H1 (cell line): ENCODE results near the gene RASGRF1. TPM values are rescaled to one million over a fixed set of nuclear protein-coding genes. Genes with fewer than 3 reads are reported as not detected.

Source experiments
- CTCF ChIA-PET: fragments of 300-600 bp; sonication (Branson Sonifier 250); formaldehyde crosslinking; loops from one replicate; lab custom pipeline; 2021; ENCODE audit not compliant: partially characterized antibody; lab: Charles Lee
- POLR2A ChIA-PET: fragments of 300-600 bp; sonication (Branson Sonifier 250); formaldehyde crosslinking; loops from one replicate; lab custom pipeline; 2021; ENCODE audit warnings: inconsistent platforms; ENCODE audit not compliant: partially characterized antibody; lab: Charles Lee
- DNase-seq, 2 experiments: peaks; one replicate each; pipeline versions ENCODE4 v3.0.0 to v3.0.0-alpha.2; 2010 to 2022; ENCODE audit warnings: low spot score in 2 of 2, low read depth in 1 of 2, mixed read lengths in 1 of 2
- FAIRE-seq: peaks from 2 replicates; lab custom pipeline; 2011; peaks lifted over from hg19 to GRCh38; lab: Jason Lieb, UNC
- H2AFZ ChIP-seq: 2 replicates; pipeline ENCODE4 v1.8.1; 2012; ENCODE audit warnings: low read length, inconsistent platforms
- H2AK5ac ChIP-seq: 2 replicates; pipeline ENCODE4 v1.6.1; 2013; ENCODE audit warnings: low read depth, low read length
- H2BK120ac ChIP-seq: replicated peaks from 2 replicates; pipeline ENCODE3; 2013; ENCODE audit warnings: low read depth, low read length, inconsistent platforms
- H2BK12ac ChIP-seq: 2 replicates; pipeline ENCODE4 v1.6.1; 2013; ENCODE audit warnings: low read depth, low read length
- H2BK15ac ChIP-seq: 2 replicates; pipeline ENCODE4 v1.6.1; 2013; ENCODE audit warnings: low read length
- H2BK20ac ChIP-seq: 2 replicates; pipeline ENCODE4 v1.6.1; 2013; ENCODE audit warnings: low read length
- H2BK5ac ChIP-seq: 2 replicates; pipeline ENCODE4 v1.6.1; 2013; ENCODE audit warnings: low read depth, low read length
- H3K14ac ChIP-seq: 2 replicates; pipeline ENCODE4 v1.6.1; 2013; ENCODE audit warnings: inconsistent platforms; ENCODE audit not compliant: insufficient read length
- H3K18ac ChIP-seq: 2 replicates; pipeline ENCODE4 v1.6.1; 2013; ENCODE audit warnings: low read length; ENCODE audit errors: extremely low read depth
- H3K23ac ChIP-seq: 2 replicates; pipeline ENCODE4 v1.6.1; 2013; ENCODE audit warnings: inconsistent platforms; ENCODE audit not compliant: insufficient read length
- H3K23me2 ChIP-seq: 2 replicates; pipeline ENCODE4 v1.6.1; 2013; ENCODE audit warnings: low read depth, low read length
- H3K27ac ChIP-seq: 2 replicates; pipeline ENCODE4 v1.6.1; 2011; ENCODE audit warnings: low read depth, low read length, inconsistent platforms
- H3K27me3 ChIP-seq, 4 experiments: replicated peaks in 1 of 4; 1 replicate in 1 of 4; 2 replicates in 3 of 4; pipeline versions ENCODE4 v1.6.1 to v1.8.1; 2011 to 2013; ENCODE audit warnings: low read length in 3 of 4, mild to moderate bottlenecking in 3 of 4, inconsistent platforms in 2 of 4, mixed read lengths in 2 of 4, moderate library complexity in 1 of 4; ENCODE audit not compliant: control insufficient read depth in 3 of 4, insufficient read depth in 3 of 4; ENCODE audit errors: extremely low read depth in 1 of 4
- H3K36me3 ChIP-seq, 4 experiments: 2 replicates each; pipeline versions ENCODE4 v1.6.1 to v1.8.1; 2011 to 2013; ENCODE audit warnings: mild to moderate bottlenecking in 4 of 4, low read length in 3 of 4, moderate library complexity in 2 of 4, control low read depth in 1 of 4, inconsistent platforms in 1 of 4; ENCODE audit not compliant: insufficient read depth in 4 of 4, control insufficient read depth in 2 of 4
- H3K4ac ChIP-seq: replicated peaks from 2 replicates; pipeline ENCODE3; 2013; ENCODE audit warnings: low read length, low read depth, mixed read lengths, inconsistent platforms; ENCODE audit not compliant: insufficient read length
- H3K4me1 ChIP-seq, 4 experiments: replicated peaks in 1 of 4; 1 replicate in 1 of 4; 2 replicates in 3 of 4; pipeline versions ENCODE4 v1.6.1 to v1.8.1; 2011 to 2013; ENCODE audit warnings: low read length in 3 of 4, inconsistent platforms in 2 of 4, mixed read lengths in 1 of 4; ENCODE audit not compliant: insufficient read depth in 4 of 4, control insufficient read depth in 3 of 4
- H3K4me2 ChIP-seq, 2 experiments: 2 replicates each; pipeline versions ENCODE4 v1.6.1 to v1.8.1; 2011 to 2013; ENCODE audit warnings: low read depth in 2 of 2, low read length in 2 of 2, control low read depth in 1 of 2, inconsistent platforms in 1 of 2, mild to moderate bottlenecking in 1 of 2; ENCODE audit not compliant: insufficient read depth in 1 of 2
- H3K4me3 ChIP-seq, 4 experiments: fragments of 200-600, 300-600 bp in 1 of 4; sonication (generic), shearing (Covaris generic), sonication (Bioruptor Twin) in 1 of 4; 2 replicates each; pipeline versions ENCODE4 v1.5.1 to v1.8.1; 2011 to 2016; ENCODE audit warnings: low read length in 4 of 4, low read depth in 3 of 4, control low read depth in 2 of 4, inconsistent platforms in 2 of 4, mild to moderate bottlenecking in 2 of 4, mixed read lengths in 1 of 4, moderate library complexity in 1 of 4; ENCODE audit not compliant: insufficient read depth in 2 of 4; ENCODE audit errors: extremely low read depth in 1 of 4
- H3K56ac ChIP-seq: replicated peaks from 2 replicates; pipeline ENCODE3; 2013; ENCODE audit warnings: low read depth, mild to moderate bottlenecking, mixed read lengths, low read length, inconsistent platforms; ENCODE audit not compliant: insufficient read length
- H3K79me1 ChIP-seq: 2 replicates; pipeline ENCODE4 v1.6.1; 2013; ENCODE audit warnings: low read depth, low read length, control low read depth
- H3K79me2 ChIP-seq, 2 experiments: 2 replicates each; pipeline versions ENCODE4 v1.6.1 to v1.8.1; 2012 to 2013; ENCODE audit warnings: low read length in 2 of 2, mild to moderate bottlenecking in 2 of 2, inconsistent platforms in 1 of 2; ENCODE audit not compliant: insufficient read depth in 2 of 2, control insufficient read depth in 1 of 2
- H3K9ac ChIP-seq, 4 experiments: replicated peaks in 1 of 4; 1 replicate in 1 of 4; 2 replicates in 3 of 4; pipeline versions ENCODE4 v1.6.1 to v1.8.1; 2011 to 2013; ENCODE audit warnings: low read depth in 3 of 4, low read length in 3 of 4, control low read depth in 2 of 4, mild to moderate bottlenecking in 2 of 4, moderate library complexity in 2 of 4, inconsistent platforms in 1 of 4; ENCODE audit errors: extremely low read depth in 1 of 4
- H3K9me3 ChIP-seq, 2 experiments: 2 replicates each; pipeline versions ENCODE4 v1.6.1 to v1.8.1; 2012 to 2013; ENCODE audit warnings: mild to moderate bottlenecking in 2 of 2, moderate library complexity in 2 of 2, control low read depth in 1 of 2, inconsistent platforms in 1 of 2, low read depth in 1 of 2, low read length in 1 of 2, mixed read lengths in 1 of 2; ENCODE audit not compliant: insufficient read depth in 2 of 2
- H4K20me1 ChIP-seq, 2 experiments: replicated peaks in 1 of 2; 2 replicates each; pipeline versions ENCODE3 to v1.8.1; 2011 to 2013; ENCODE audit warnings: inconsistent platforms in 2 of 2, low read length in 2 of 2, mild to moderate bottlenecking in 1 of 2; ENCODE audit not compliant: insufficient read depth in 2 of 2, control insufficient read depth in 1 of 2
- H4K5ac ChIP-seq: 2 replicates; pipeline ENCODE4 v1.6.1; 2013; ENCODE audit warnings: low read length, low read depth, mixed read lengths, inconsistent platforms; ENCODE audit not compliant: insufficient read length
- H4K8ac ChIP-seq: 2 replicates; pipeline ENCODE4 v1.8.0; 2013; ENCODE audit warnings: mild to moderate bottlenecking, moderate library complexity, low read length, inconsistent platforms; ENCODE audit not compliant: insufficient read depth; ENCODE audit errors: extremely low read depth
- H4K91ac ChIP-seq: replicated peaks from 2 replicates; pipeline ENCODE3; 2013; ENCODE audit warnings: low read length, mixed read lengths, inconsistent platforms; ENCODE audit not compliant: insufficient read length
- ATF2 ChIP-seq: IDR thresholded peaks from 2 replicates; pipeline ENCODE4 v1.6.1; 2012; ENCODE audit warnings: low read length, inconsistent platforms
- CBX8 ChIP-seq: fragments of 300-800, 300-1000 bp; sonication (generic); IDR thresholded peaks from 2 replicates; pipeline ENCODE4 v1.7.1; 2016; ENCODE audit warnings: low read depth, low read length, borderline replicate concordance
- EGR1 ChIP-seq: IDR thresholded peaks from 2 replicates; pipeline ENCODE4 v1.6.1; 2011; ENCODE audit warnings: low read depth, low read length, borderline replicate concordance
- GABPA ChIP-seq: IDR thresholded peaks from 2 replicates; pipeline ENCODE4 v1.6.1; 2011; ENCODE audit warnings: mild to moderate bottlenecking, low read length, moderate library complexity, borderline replicate concordance; ENCODE audit not compliant: insufficient read depth
- JUND ChIP-seq: IDR thresholded peaks from 2 replicates; pipeline ENCODE4 v1.6.1; 2011; ENCODE audit warnings: mild to moderate bottlenecking, improper control_type of control experiment, low read length
- MAFK ChIP-seq: IDR thresholded peaks from 2 replicates; pipeline ENCODE4 v1.6.1; 2012; ENCODE audit warnings: low read depth, mild to moderate bottlenecking, improper control_type of control experiment, low read length
- RNF2 ChIP-seq: fragments of 200-900, 300-1000 bp; sonication (generic); IDR thresholded peaks from 2 replicates; pipeline ENCODE4 v1.7.1; 2016; ENCODE audit warnings: borderline replicate concordance, low read depth, mild to moderate bottlenecking, antibody characterized with exemption, low read length; ENCODE audit not compliant: poor library complexity, severe bottlenecking; ENCODE audit errors: missing control alignments
- RXRA ChIP-seq: IDR thresholded peaks from 2 replicates; pipeline ENCODE4 v1.6.1; 2011; ENCODE audit warnings: low read depth, mild to moderate bottlenecking, low read length, moderate library complexity; ENCODE audit not compliant: insufficient read depth
- SAP30 ChIP-seq: fragments of 300-600 bp; sonication (generic); IDR thresholded peaks from 2 replicates; pipeline ENCODE4 v1.7.1; 2012; ENCODE audit warnings: low read length, moderate library complexity, mild to moderate bottlenecking, inconsistent platforms; ENCODE audit not compliant: insufficient read depth, insufficient replicate concordance
- SIX5 ChIP-seq: IDR thresholded peaks from 2 replicates; pipeline ENCODE4 v1.6.1; 2011; ENCODE audit warnings: mild to moderate bottlenecking, low read depth, low read length
- TBP ChIP-seq: IDR thresholded peaks from 2 replicates; pipeline ENCODE4 v1.6.1; 2011; ENCODE audit warnings: low read depth, low read length, improper control_type of control experiment
- ZNF274 ChIP-seq: IDR thresholded peaks from 2 replicates; pipeline ENCODE4 v1.7.0; 2012; ENCODE audit warnings: low read length, borderline replicate concordance; ENCODE audit errors: extremely low read depth
- WGBS, 2 experiments: shearing (Covaris generic) in 1 of 2; methylation state at CpG; one replicate each; pipeline versions ENCODE4 v1.1.6 to v1.1.7; 2013 to 2015; ENCODE audit warnings: low lambda C conversion rate in 2 of 2, mixed read lengths in 2 of 2, inconsistent platforms in 1 of 2, low coverage in 1 of 2, missing lambda C conversion rate in 1 of 2; ENCODE audit not compliant: insufficient replicate concordance in 2 of 2, insufficient coverage in 1 of 2, insufficient read length in 1 of 2; ENCODE audit errors: extremely low coverage in 1 of 2, missing lambda C conversion rate in 1 of 2; 5-methylcytosine and 5-hydroxymethylcytosine counted together
- polyA plus RNA-seq, 7 experiments: library from polyadenylated mRNA; depleted of rRNA in 3 of 7; stranded (reverse) in 5 of 7; unstranded in 2 of 7; fragments of >200 nt in 5 of 7; fragments of 200-250 nt in 2 of 7; gene quantifications; 1 replicate in 5 of 7; 2 replicates in 1 of 7; 4 replicates in 1 of 7; pipeline versions ENCODE4 v1.2.1 to v1.2.3, GENCODE V29; 2011 to 2013; ENCODE audit warnings: missing spikeins in 2 of 7, mixed read lengths in 2 of 7
- total RNA-seq: library from RNA; stranded (reverse); fragmentation: NEBNext Ultra II Directional; extraction: Animal tissue kit (Norgen Biotek cat#: 25700); gene quantifications from 2 replicates; pipeline ENCODE4 v1.2.1, GENCODE V29; 2021

The RASGRF1 gene
- total and polyA plus RNA-seq, 2 of the 8 experiments (the other 6 are each of a cell fraction or from before 2014, with no cell fraction given), result 0.42 to 0.67 TPM

GRCh38 chr15:79133309-79133708 is 42.7 kb upstream of the RASGRF1 start:
- DNase-seq (no peak), FAIRE-seq (no peak)
- no peaks in the 10 kb centered on the region; the same call in 1 of the 2 replicates for H3K23me2 ChIP-seq
- H2BK12ac ChIP-seq, result no peak overlapping the region
- H3K27ac ChIP-seq, result no peak overlapping the region
- no peak overlapping the region for H2BK20ac ChIP-seq
- no peak overlapping the region for H3K14ac ChIP-seq
- H3K23ac ChIP-seq, result no peak overlapping the region
- H2AFZ ChIP-seq, result no peak overlapping the region
- H4K5ac ChIP-seq, result no peak overlapping the region
- H3K27me3 ChIP-seq, result no peaks in the 10 kb centered on the region
- no peak overlapping the region for H4K8ac ChIP-seq
- no peak overlapping the region for H2BK5ac ChIP-seq
- no peaks in the 10 kb centered on the region for H3K79me2 ChIP-seq
- POLR2A ChIA-PET, result no interaction called here
- no peak overlapping the region for H3K4ac ChIP-seq
- WGBS, 2 experiments, result 91% methylated on average over 2 of the region's 2 CpGs; no CpG with 5 or more reads in 1 of the 2 experiments
- CTCF ChIA-PET, result interaction anchor here (1.0 to 6.4 kb wide), 6 partner anchors 10 to 52 kb away, joined by 3 to 27 read pairs (median 6); no protein-coding TSS in a partner anchor
- peaks cover 5 to 17% (median 13%) of the 10 kb centered on the region in 4 experiments for H3K4me1 ChIP-seq
- no peak overlapping the region for H4K91ac ChIP-seq
- no peak overlapping the region for H2BK15ac ChIP-seq
- H3K9me3 ChIP-seq, result 0 out of 4 replicates have a peak, but pooled peaks cover 5 to 6% of the 10 kb centered on the region in 2 experiments
- H3K36me3 ChIP-seq, result no peaks in the 10 kb centered on the region
- H4K20me1 ChIP-seq, result no peaks in the 10 kb centered on the region
- H3K4me3 ChIP-seq, result no peak overlapping the region
- H2AK5ac ChIP-seq, result no peak overlapping the region
- no peak overlapping the region for H3K9ac ChIP-seq
- H3K4me2 ChIP-seq, result no peak overlapping the region
- no peak overlapping the region for H2BK120ac ChIP-seq
- H3K18ac ChIP-seq, result no peak overlapping the region
- H3K79me1 ChIP-seq, result no peaks in the 10 kb centered on the region
- H3K56ac ChIP-seq, result no peak overlapping the region
- no peak for TF ChIP-seq GABPA
- TF ChIP-seq ZNF274, result no peak
- no peak for TF ChIP-seq SAP30
- no peak for TF ChIP-seq ATF2
- no peak for TF ChIP-seq JUND
- no peak for TF ChIP-seq TBP
- no peak for TF ChIP-seq RXRA
- no peak for TF ChIP-seq RNF2
- no peak for TF ChIP-seq CBX8
- no peak for TF ChIP-seq EGR1
- no peak for TF ChIP-seq SIX5
- no peak for TF ChIP-seq MAFK
